K562 (cell line): ENCODE results near the gene C2orf92. TPM values are rescaled to one million over a fixed set of nuclear protein-coding genes. Genes with fewer than 3 reads are reported as not detected.

Experiments used
- CEBPZ ChIP-seq: fragments of 150-350 bp; IDR thresholded peaks from 2 replicates; pipeline ENCODE4 v1.6.1; 2014; ENCODE audit warnings: low read depth, mild to moderate bottlenecking, low read length, borderline replicate concordance
- CREM ChIP-seq: IDR thresholded peaks from 2 replicates; pipeline ENCODE4 v1.6.1; 2014; ENCODE audit warnings: antibody characterized with exemption, low read depth
- CTCF ChIP-seq, 3 experiments: IDR thresholded peaks in 2 of 3; conservative IDR thresholded peaks in 1 of 3; 2 replicates each; pipeline ENCODE4 v1.5.1; 2011 to 2012; ENCODE audit warnings: low read length in 3 of 3, mild to moderate bottlenecking in 3 of 3, control low read depth in 2 of 3, improper control_type of control experiment in 1 of 3, inconsistent platforms in 1 of 3, low read depth in 1 of 3, mixed read lengths in 1 of 3, moderate library complexity in 1 of 3; ENCODE audit not compliant: insufficient read depth in 2 of 3
- FUS ChIP-seq: fragments of 200-400 bp; formaldehyde crosslinking; optimal IDR thresholded peaks from 2 replicates; pipeline ENCODE3; 2017; ENCODE audit warnings: low read depth, low read length
- HBP1 ChIP-seq: fragments of 450-650 bp; formaldehyde crosslinking; IDR thresholded peaks from 2 replicates; pipeline ENCODE4 v1.4.0; 2022; ENCODE audit warnings: missing genetic modification characterization
- KDM4B ChIP-seq, 2 experiments: fragments of 450-650 bp in 1 of 2; sonication (generic) in 1 of 2; IDR thresholded peaks; 2 replicates each; pipeline ENCODE4 v1.6.1; 2016 to 2017; ENCODE audit warnings: borderline replicate concordance in 2 of 2, antibody characterized with exemption in 1 of 2, low read depth in 1 of 2, mild to moderate bottlenecking in 1 of 2
- KLF6 ChIP-seq: fragments of 250-450 bp; sonication (Bioruptor Pico); IDR thresholded peaks from 2 replicates; pipeline ENCODE4 v1.4.0; 2020; ENCODE audit warnings: mild to moderate bottlenecking, moderate library complexity, borderline replicate concordance
- L3MBTL2 ChIP-seq: fragments of 450-650 bp; IDR thresholded peaks from 2 replicates; pipeline ENCODE4 v1.6.1; 2016; ENCODE audit warnings: mild to moderate bottlenecking, moderate library complexity
- MYBL2 ChIP-seq, 2 experiments: fragments of 450-650 bp in 1 of 2; sonication (generic) in 1 of 2; formaldehyde crosslinking in 1 of 2; IDR thresholded peaks; 2 replicates each; pipeline versions ENCODE4 v1.6.1 to v1.8.1; 2017 to 2022; ENCODE audit warnings: borderline replicate concordance in 1 of 2, inconsistent platforms in 1 of 2, low read depth in 1 of 2, mild to moderate bottlenecking in 1 of 2, missing genetic modification reagents in 1 of 2, moderate library complexity in 1 of 2
- RFX1 ChIP-seq: fragments of 450-650 bp; IDR thresholded peaks from 2 replicates; pipeline ENCODE4 v1.6.1; 2016; ENCODE audit warnings: mild to moderate bottlenecking, moderate library complexity
- TRIM28 ChIP-seq: fragments of 450-650 bp; IDR thresholded peaks from 2 replicates; pipeline ENCODE4 v1.6.1; 2017
- VEZF1 ChIP-seq: fragments of 200-800 bp; sonication (Bioruptor generic); IDR thresholded peaks from 2 replicates; pipeline ENCODE4 v1.6.1; 2017; ENCODE audit warnings: missing genetic modification characterization, missing compliant biosample characterization
- ZBTB12 ChIP-seq: fragments of 250-450 bp; sonication (Bioruptor Pico); IDR thresholded peaks from 2 replicates; pipeline ENCODE4 v1.4.0; 2020
- ZBTB17 ChIP-seq: fragments of 450-650 bp; formaldehyde crosslinking; IDR thresholded peaks from 2 replicates; pipeline ENCODE4 v1.4.0; 2020; ENCODE audit warnings: mild to moderate bottlenecking
- ZFX ChIP-seq: sonication (generic); formaldehyde crosslinking; IDR thresholded peaks from 2 replicates; pipeline ENCODE4 v1.8.0; 2022; ENCODE audit warnings: mild to moderate bottlenecking, missing genetic modification reagents, moderate library complexity
- ZNF12 ChIP-seq: sonication (generic); formaldehyde crosslinking; IDR thresholded peaks from 2 replicates; pipeline ENCODE4 v1.4.0; 2020; ENCODE audit warnings: mild to moderate bottlenecking, missing genetic modification reagents
- ZNF511 ChIP-seq: sonication (generic); formaldehyde crosslinking; IDR thresholded peaks from 2 replicates; pipeline ENCODE4 v1.8.0; 2022; ENCODE audit warnings: mild to moderate bottlenecking, missing genetic modification reagents
- polyA plus RNA-seq, 8 experiments: library from polyadenylated mRNA; depleted of rRNA in 4 of 8; stranded (reverse) in 5 of 8; unstranded in 3 of 8; fragments of >200 nt; fragmentation: Nextera tagmentation in 2 of 8; fragmentation: Illumina TruSeq in 1 of 8; extraction: Ambion mirVana in 2 of 8; extraction: Trizol in 1 of 8; gene quantifications; 2 replicates each; pipeline versions ENCODE4 v1.2.1 to v1.2.3, GENCODE V29; 2011 to 2014; ENCODE audit warnings: inconsistent platforms in 1 of 8, missing spikeins in 1 of 8
- total RNA-seq, 7 experiments: library from RNA; depleted of rRNA in 6 of 7; stranded (reverse); fragments of >200 nt in 6 of 7; fragmentation: Illumina TruSeq in 2 of 7; extraction: Trizol in 2 of 7; gene quantifications; 2 replicates each; pipeline versions ENCODE4 v1.2.1 to v1.2.3, GENCODE V29; 2011 to 2021; ENCODE audit warnings: low replicate concordance in 1 of 7

C2orf92 gene
- total and polyA plus RNA-seq, 9 of the 15 experiments (the other 6 are each of a cell fraction or from before 2014, with no cell fraction given) = 0.65 to 6.8 (median 3.6) TPM

GRCh38 chr2:97673915-97674283 lies 4.4 kb downstream of the C2orf92 start (continued):
- TF ChIP-seq ZNF511 (CRISPR knock-in tag) (no peak), L3MBTL2 (no peak), HBP1 (CRISPR knock-in tag) (no peak), CEBPZ (no peak), RFX1 (peak; percentile 24; the same call in 1 of the 2 replicates), FUS (no peak), CREM (peak; percentile 19; the same call in 1 of the 2 replicates), ZBTB17 (CRISPR knock-in tag) (no peak), VEZF1 (CRISPR knock-in tag) (peak; percentile 25; the same call in 1 of the 2 replicates), ZBTB12 (no peak), KDM4B (IDR thresholded peaks at IDR 0.05; ENCODE audit: borderline replicate concordance in 2 of 2, low read depth in 1 of 2) (no peak), ZFX (CRISPR knock-in tag) (peak; percentile 41), KLF6 (CRISPR knock-in tag) (no peak), MYBL2 (IDR thresholded peaks at IDR 0.05; ENCODE audit: low read depth) (no peak), MYBL2 (CRISPR knock-in tag; IDR thresholded peaks at IDR 0.05; ENCODE audit: borderline replicate concordance) (no peak), TRIM28 (no peak), ZNF12 (0 out of 2 replicates have a peak, but pooled peaks have one; percentile 13), CTCF (IDR thresholded peaks at IDR 0.05 in 2 of 3, conservative IDR thresholded peaks at IDR 0.05 in 1 of 3; ENCODE audit: insufficient read depth in 2 of 3, low read depth in 1 of 3, low read length in 3 of 3) (no peak)
